Smooth muscle cell (in vitro differentiated cells): Measurements from ENCODE around the gene TEDDM1. TPM values are rescaled to one million over a fixed set of nuclear protein-coding genes. Genes with fewer than 3 reads are reported as not detected.

Source experiments
- DNase-seq: peaks from one replicate; lab custom pipeline; 2025; ENCODE audit not compliant: unreplicated experiment; lab: John Stamatoyannopoulos, UW
- H2AFZ ChIP-seq: fragments of 200-600 bp; sonication (generic); 2 replicates; pipeline ENCODE4 v1.6.0; 2016; ENCODE audit warnings: antibody characterized with exemption, low read depth, mild to moderate bottlenecking
- H3F3A ChIP-seq: fragments of 200-600 bp; sonication (generic); 2 replicates; pipeline ENCODE4 v1.6.0; 2017; ENCODE audit warnings: antibody characterized with exemption, low read depth
- H3K27ac ChIP-seq: fragments of 200-600 bp; sonication (generic); 2 replicates; pipeline ENCODE4 v1.5.1; 2016; ENCODE audit warnings: low read depth, mild to moderate bottlenecking
- H3K27me3 ChIP-seq: fragments of 200-600 bp; sonication (generic); 2 replicates; pipeline ENCODE4 v1.6.1; 2016; ENCODE audit warnings: low read depth, mild to moderate bottlenecking
- H3K36me3 ChIP-seq: fragments of 200-600 bp; sonication (generic); 2 replicates; pipeline ENCODE4 v1.5.1; 2016; ENCODE audit warnings: low read depth
- H3K4me1 ChIP-seq: fragments of 200-600 bp; sonication (generic); 2 replicates; pipeline ENCODE4 v1.5.1; 2016; ENCODE audit warnings: low read depth
- H3K4me2 ChIP-seq: fragments of 200-600 bp; sonication (generic); 2 replicates; pipeline ENCODE4 v1.6.0; 2016; ENCODE audit warnings: mild to moderate bottlenecking
- H3K4me3 ChIP-seq: fragments of 200-600 bp; sonication (generic); 2 replicates; pipeline ENCODE4 v1.5.1; 2016; ENCODE audit warnings: mild to moderate bottlenecking
- H3K79me2 ChIP-seq: fragments of 200-600 bp; sonication (generic); 2 replicates; pipeline ENCODE4 v1.6.0; 2016; ENCODE audit warnings: low read depth, mild to moderate bottlenecking
- H3K9ac ChIP-seq: fragments of 200-600 bp; sonication (generic); 2 replicates; pipeline ENCODE4 v1.6.0; 2016; ENCODE audit warnings: low read depth
- H3K9me3 ChIP-seq: fragments of 200-600 bp; sonication (generic); replicated peaks from 2 replicates; pipeline ENCODE4 v1.5.1; 2016; ENCODE audit warnings: low read depth
- H4K20me1 ChIP-seq: fragments of 200-600 bp; sonication (generic); 2 replicates; pipeline ENCODE4 v1.6.0; 2016; ENCODE audit warnings: low read depth
- WGBS: methylation state at CpG from one replicate; pipeline ENCODE4 v1.1.7; 2016; ENCODE audit warnings: low lambda C conversion rate; 5-methylcytosine and 5-hydroxymethylcytosine counted together
- polyA plus RNA-seq: library from polyadenylated mRNA; unstranded; fragments of >200 nt; fragmentation: Nextera tagmentation; extraction: Ambion mirVana; gene quantifications from 2 replicates; pipeline ENCODE4 v1.2.1, GENCODE V29; 2016
- total RNA-seq: library from RNA; depleted of rRNA; stranded (reverse); fragments of >200 nt; gene quantifications from 2 replicates; pipeline ENCODE4 v1.2.3, GENCODE V29; 2014
- TF ChIP-seq, protein P1 (sequence below): fragments of 200-600 bp; sonication (generic); IDR thresholded peaks from 2 replicates; pipeline ENCODE4 v1.5.1; 2017; ENCODE audit warnings: borderline replicate concordance, mild to moderate bottlenecking, antibody characterized with exemption; ENCODE audit not compliant: insufficient read depth, poor library complexity, severe bottlenecking

TEDDM1 gene
- total and polyA plus RNA-seq, 2 experiments from 2014 or later = not detected

DNA sequence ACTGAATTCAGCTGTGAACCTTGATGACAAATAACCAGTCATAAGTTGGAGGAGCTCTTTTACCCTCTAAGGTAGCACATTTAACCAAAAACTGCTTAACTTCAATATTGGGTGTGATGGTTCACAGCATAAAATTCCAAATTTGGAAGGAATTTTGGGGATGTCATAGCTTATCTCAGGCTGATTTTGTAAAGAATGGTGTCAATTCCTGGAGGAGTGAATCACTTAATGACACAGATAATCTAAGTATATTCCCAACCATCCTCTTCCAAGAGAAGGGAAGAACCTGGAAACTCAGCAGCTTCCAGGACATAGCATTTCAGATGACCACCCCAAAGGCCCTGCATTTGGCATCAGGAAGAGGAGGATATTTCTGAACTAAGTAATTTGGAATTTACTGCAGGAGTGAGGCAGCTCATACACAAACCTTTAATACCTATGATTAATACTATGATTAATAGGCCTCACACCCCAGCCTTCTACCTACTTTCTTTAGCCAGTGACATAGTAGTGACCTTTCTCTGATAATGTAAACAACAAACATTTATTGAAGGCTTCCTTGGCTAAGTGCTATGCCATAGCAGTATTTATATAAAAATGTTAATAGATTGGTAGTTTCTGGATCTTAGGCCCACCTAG lies 23.4 kb downstream of the TEDDM1 start:
- H4K20me1 ChIP-seq = no peaks in the 10 kb centered on the region
- H3K36me3 ChIP-seq = no peaks in the 10 kb centered on the region
- TF ChIP-seq, protein P1, sequence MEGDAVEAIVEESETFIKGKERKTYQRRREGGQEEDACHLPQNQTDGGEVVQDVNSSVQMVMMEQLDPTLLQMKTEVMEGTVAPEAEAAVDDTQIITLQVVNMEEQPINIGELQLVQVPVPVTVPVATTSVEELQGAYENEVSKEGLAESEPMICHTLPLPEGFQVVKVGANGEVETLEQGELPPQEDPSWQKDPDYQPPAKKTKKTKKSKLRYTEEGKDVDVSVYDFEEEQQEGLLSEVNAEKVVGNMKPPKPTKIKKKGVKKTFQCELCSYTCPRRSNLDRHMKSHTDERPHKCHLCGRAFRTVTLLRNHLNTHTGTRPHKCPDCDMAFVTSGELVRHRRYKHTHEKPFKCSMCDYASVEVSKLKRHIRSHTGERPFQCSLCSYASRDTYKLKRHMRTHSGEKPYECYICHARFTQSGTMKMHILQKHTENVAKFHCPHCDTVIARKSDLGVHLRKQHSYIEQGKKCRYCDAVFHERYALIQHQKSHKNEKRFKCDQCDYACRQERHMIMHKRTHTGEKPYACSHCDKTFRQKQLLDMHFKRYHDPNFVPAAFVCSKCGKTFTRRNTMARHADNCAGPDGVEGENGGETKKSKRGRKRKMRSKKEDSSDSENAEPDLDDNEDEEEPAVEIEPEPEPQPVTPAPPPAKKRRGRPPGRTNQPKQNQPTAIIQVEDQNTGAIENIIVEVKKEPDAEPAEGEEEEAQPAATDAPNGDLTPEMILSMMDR = no peak
- H3K9me3 ChIP-seq = no peaks in the 10 kb centered on the region
- no peak overlapping the region for H3K4me3 ChIP-seq
- no peaks in the 10 kb centered on the region for H3K79me2 ChIP-seq
- no peak overlapping the region for H2AFZ ChIP-seq
- no peak overlapping the region for H3K4me2 ChIP-seq
- no peak overlapping the region for H3K27ac ChIP-seq
- H3K4me1 ChIP-seq = no peaks in the 10 kb centered on the region
- no peak for DNase-seq
- no peaks in the 10 kb centered on the region for H3F3A ChIP-seq
- no peaks in the 10 kb centered on the region for H3K27me3 ChIP-seq
- no peak overlapping the region for H3K9ac ChIP-seq

DNA sequence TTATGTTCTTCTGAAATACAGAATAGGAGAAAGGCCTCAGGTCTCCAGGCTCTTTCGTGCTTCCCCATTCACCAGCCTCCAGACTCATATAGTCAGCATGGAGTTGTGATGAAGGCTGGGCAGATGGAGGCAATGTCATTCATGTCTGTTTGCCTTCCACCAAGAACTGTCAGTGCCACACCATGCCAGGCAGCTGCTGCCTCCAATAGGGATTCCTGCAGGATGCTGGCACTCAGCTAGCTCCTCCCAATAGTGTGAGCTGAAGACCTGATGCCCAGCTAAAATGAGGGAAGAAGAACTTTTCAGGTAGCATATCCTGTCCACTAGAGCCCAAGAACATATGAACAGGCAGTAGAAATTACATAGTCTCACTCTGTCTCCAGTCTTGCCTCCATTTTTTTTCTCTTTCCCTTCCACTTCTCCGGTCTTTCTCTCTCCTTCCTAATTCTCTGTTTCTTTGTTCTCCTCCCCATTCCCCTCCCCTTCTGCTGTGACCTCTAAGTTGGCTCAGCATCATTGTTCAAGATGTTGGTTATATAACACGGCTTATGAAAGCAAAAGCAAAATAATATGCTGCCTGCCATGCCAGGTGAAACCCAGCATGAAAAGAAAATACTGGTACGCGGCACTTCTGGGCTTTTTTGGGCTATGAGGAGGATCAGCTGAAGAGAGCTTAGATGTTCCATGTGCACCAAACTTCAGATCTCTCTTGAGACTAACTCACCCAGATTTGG lies 26.2 kb downstream of the TEDDM1 start:
- no peak for DNase-seq
- Histone ChIP-seq H2AFZ (no peak overlapping the region), H3K27me3 (no peaks in the 10 kb centered on the region), H3K4me3 (no peak overlapping the region), H3K36me3 (no peaks in the 10 kb centered on the region), H3K9me3 (no peaks in the 10 kb centered on the region), H3K4me1 (no peaks in the 10 kb centered on the region), H3K27ac (no peak overlapping the region), H3F3A (no peaks in the 10 kb centered on the region), H3K9ac (no peak overlapping the region), H3K4me2 (no peak overlapping the region), H3K79me2 (no peaks in the 10 kb centered on the region), H4K20me1 (no peaks in the 10 kb centered on the region)
- TF ChIP-seq, protein P1 = no peak
- 96% methylated on average over 5 of the region's 5 CpGs for WGBS

DNA sequence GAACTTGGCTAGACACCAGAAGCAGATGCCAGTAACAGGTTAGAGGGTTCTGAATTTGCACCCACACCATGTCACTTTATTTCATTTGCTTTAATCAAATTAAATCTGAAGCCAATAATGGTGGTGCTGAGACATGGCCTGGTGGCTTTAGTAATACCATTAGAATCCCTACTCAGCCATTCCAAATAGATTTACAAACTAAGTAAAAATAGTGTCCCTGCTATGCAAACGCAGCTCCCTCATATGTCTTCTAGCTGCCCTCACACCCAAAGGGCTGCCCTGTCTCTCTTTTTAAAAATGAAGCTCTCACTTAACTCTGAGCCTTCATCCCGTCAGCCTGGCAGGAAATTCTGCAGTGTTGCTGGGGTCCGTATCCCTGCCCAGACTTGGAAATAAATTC lies 29.9 kb downstream of the TEDDM1 start:
- Histone ChIP-seq H3K27ac (no peak overlapping the region), H3K9me3 (no peaks in the 10 kb centered on the region), H3K4me1 (no peaks in the 10 kb centered on the region), H3K4me2 (no peak overlapping the region), H3K27me3 (no peaks in the 10 kb centered on the region), H3K79me2 (no peaks in the 10 kb centered on the region), H2AFZ (no peak overlapping the region), H4K20me1 (no peaks in the 10 kb centered on the region), H3K9ac (no peak overlapping the region), H3F3A (no peaks in the 10 kb centered on the region), H3K36me3 (no peaks in the 10 kb centered on the region), H3K4me3 (no peak overlapping the region)
- DNase-seq = no peak
- TF ChIP-seq, protein P1 = no peak
- WGBS = 62% methylated on average over 3 of the region's 3 CpGs
